Measurements from ENCODE around the gene FILIP1.
"Not testable (repeated sequence)": the region's sequence is repeated elsewhere in the genome, so short reads cannot be mapped to it uniquely, and the experiment has no call there.

FILIP1 gene

DNA sequence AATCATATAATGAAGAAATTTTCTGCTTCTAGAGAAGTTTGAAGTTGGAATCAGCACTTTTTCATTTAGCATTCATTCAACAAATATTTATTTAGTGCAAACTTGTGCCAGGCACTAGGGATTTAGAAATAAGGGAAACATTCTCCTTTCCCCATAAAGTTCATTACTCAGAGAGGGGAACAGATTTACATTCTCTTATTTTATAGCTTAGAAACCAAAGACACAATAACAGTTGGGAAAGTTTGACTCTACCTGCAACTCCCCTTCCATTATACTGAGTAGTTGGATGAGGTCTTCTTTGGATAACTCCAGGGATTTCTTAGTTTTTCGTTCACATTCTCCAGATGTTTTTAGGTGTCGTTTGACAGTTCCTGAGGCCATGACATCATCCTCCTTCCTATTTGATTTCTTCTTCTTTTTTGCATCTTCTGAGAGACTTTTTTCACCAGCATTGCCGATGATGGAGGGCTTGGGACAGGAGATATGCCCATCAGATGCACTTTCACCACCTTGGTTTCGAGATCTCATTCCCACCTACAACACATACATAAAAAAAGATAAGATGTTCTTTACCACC, 79.1 kb downstream of the FILIP1 start:
- TF ChIP-seq, protein P1, sequence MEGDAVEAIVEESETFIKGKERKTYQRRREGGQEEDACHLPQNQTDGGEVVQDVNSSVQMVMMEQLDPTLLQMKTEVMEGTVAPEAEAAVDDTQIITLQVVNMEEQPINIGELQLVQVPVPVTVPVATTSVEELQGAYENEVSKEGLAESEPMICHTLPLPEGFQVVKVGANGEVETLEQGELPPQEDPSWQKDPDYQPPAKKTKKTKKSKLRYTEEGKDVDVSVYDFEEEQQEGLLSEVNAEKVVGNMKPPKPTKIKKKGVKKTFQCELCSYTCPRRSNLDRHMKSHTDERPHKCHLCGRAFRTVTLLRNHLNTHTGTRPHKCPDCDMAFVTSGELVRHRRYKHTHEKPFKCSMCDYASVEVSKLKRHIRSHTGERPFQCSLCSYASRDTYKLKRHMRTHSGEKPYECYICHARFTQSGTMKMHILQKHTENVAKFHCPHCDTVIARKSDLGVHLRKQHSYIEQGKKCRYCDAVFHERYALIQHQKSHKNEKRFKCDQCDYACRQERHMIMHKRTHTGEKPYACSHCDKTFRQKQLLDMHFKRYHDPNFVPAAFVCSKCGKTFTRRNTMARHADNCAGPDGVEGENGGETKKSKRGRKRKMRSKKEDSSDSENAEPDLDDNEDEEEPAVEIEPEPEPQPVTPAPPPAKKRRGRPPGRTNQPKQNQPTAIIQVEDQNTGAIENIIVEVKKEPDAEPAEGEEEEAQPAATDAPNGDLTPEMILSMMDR (IDR thresholded peaks at IDR 0.05; ENCODE audit: low read depth, low read length): no peak
- in situ Hi-C loops (cut with HindIII; ENCODE audit: low sequenced_read_pairs): no loop called here
- no peak for DNase-seq (ENCODE audit: low read depth, low spot score)

DNA sequence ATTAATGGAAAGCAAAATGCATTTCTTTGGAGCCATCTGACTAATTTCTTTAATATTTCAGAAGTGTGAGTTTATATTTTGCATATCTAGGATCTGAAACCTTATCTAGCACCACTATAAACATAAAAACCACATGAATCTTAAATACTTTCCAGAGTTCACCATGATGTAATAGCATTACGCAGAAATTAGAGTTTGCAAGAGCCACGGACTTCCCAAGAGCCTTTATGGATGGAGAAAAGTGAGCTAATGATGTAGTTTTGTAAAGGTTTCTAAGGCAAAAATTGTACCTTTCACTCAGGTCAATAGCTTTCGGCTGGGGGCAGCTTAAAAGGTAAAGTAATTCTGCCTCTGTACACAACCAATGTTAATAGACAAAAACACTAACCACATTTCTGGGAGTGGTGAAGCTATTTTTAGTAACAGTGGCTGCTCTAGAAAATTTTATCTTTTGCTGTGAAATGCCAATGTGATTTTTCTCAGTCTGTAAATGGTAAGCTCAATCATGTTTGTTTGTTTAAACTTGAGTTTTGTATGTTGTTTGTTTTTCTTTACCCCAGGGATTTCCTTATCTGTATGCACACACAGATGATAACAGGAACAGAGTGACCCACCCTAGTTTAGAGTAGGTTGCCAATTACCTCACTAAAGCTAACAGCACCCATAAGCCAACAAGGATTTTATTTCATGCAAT, 80.5 kb downstream of the FILIP1 start:
- DNase-seq (ENCODE audit: low read depth, low spot score): peak; percentile 60
- in situ Hi-C loops (cut with HindIII; ENCODE audit: low sequenced_read_pairs): no loop called here
- no peak overlapping the region for H3K4me3 ChIP-seq (ENCODE audit: low read depth, low read length)
- TF ChIP-seq, protein P1 (IDR thresholded peaks at IDR 0.05; ENCODE audit: low read depth, low read length): no peak

More for the DNA sequence above, 79.1 kb downstream of the FILIP1 start:
- no peak overlapping the region for H3K4me3 ChIP-seq (ENCODE audit: low read depth, low read length)

DNA sequence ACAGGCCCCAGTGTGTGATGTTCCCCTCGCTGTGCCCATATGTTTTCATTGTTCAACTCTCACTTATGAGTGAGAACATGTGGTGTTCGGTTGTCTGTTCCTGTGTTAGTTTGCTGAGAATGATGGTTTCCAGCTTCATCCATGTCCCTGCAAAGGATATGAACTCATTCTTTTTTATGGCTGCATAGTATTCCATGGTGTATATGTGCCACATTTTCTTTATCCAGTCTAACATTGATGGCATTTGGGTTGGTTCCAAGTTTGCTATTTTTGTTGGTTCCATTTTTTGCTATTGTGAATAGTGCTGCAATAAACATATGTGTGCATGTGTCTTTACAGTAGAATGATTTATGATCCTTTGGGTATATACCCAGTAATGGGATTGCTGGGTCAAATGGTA, 83.0 kb downstream of the FILIP1 start:
- in situ Hi-C loops (cut with HindIII; ENCODE audit: low sequenced_read_pairs); DNase-seq (ENCODE audit: low read depth, low spot score): not testable (repeated sequence)

DNA sequence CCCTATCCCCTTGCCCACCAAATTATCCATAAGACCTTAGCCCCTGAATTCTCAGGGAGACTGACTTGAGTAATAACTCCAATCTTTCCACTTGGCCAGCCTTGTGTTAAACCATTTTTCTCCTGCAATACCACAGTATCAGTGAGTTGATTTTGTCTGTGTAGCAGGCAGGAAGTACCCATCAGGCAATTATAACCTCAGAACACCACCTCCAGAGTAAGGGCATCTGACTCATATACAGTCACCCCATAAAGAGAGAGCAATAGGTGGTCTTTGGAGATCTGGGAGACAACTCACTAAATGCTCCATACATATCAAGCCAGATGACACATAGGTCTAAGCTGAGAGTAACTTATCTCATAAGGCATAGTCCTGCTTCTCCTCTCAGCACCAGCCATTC, 83.7 kb downstream of the FILIP1 start:
- in situ Hi-C loops (cut with HindIII; ENCODE audit: low sequenced_read_pairs): no loop called here
- TF ChIP-seq, protein P1 (IDR thresholded peaks at IDR 0.05; ENCODE audit: low read depth, low read length): no peak
- DNase-seq (ENCODE audit: low read depth, low spot score): peak; percentile 23
- H3K4me3 ChIP-seq (ENCODE audit: low read depth, low read length): no peak overlapping the region

More for the DNA sequence above, 83.0 kb downstream of the FILIP1 start:
- H3K4me3 ChIP-seq (ENCODE audit: low read depth, low read length): not testable (repeated sequence)

DNA sequence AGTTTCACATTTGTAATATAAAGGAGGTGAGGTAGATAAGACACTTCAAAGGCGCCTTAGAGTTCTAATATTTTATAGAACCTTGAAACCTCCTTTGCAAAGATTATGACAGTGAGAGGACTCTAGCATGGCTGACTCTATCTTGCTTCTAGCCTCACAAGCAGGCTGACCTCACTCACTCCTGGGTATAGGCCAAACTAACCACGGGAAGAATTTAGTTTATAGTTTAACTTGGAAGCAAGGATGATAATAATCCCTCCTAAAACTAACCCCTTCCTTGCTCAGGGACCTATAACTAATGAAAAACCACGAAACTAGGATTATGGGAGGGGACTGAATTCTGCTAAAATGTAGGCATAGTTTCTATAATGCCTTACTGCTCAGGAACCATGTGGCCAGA, 84.3 kb downstream of the FILIP1 start:
- DNase-seq (ENCODE audit: low read depth, low spot score): peak; percentile 44
- in situ Hi-C loops (cut with HindIII; ENCODE audit: low sequenced_read_pairs): no loop called here
- TF ChIP-seq, protein P1 (IDR thresholded peaks at IDR 0.05; ENCODE audit: low read depth, low read length): no peak

DNA sequence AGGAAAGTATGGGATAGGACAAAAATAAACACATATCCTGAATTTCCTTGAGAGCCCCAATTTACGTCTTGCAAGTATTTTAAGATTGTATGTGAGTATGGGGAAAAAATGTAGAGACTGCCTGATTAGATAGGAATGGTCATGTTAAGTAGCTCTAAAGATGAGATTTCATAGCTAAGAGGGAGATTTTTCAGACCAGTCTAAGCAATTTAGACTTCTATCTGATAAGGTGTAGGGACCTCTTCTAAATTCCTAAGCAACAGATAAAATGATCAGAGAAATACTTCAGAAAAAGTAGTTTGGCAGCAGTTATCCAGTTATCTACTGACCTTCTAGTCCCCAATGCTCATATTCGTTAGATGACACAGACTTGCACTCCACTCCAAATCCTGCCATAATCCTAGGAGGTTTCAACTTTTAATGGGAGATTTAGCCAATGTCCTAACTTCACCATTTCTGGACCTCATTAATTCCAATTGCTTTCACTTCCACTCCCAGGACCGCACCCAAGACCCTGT, 90.0 kb downstream of the FILIP1 start:
- no peak overlapping the region for H3K4me3 ChIP-seq (ENCODE audit: low read depth, low read length)
- in situ Hi-C loops (cut with HindIII; ENCODE audit: low sequenced_read_pairs): no loop called here
- TF ChIP-seq, protein P1 (IDR thresholded peaks at IDR 0.05; ENCODE audit: low read depth, low read length): no peak
- no peak for DNase-seq (ENCODE audit: low read depth, low spot score)

More for the DNA sequence above, 84.3 kb downstream of the FILIP1 start:
- H3K4me3 ChIP-seq (ENCODE audit: low read depth, low read length): no peak overlapping the region

DNA sequence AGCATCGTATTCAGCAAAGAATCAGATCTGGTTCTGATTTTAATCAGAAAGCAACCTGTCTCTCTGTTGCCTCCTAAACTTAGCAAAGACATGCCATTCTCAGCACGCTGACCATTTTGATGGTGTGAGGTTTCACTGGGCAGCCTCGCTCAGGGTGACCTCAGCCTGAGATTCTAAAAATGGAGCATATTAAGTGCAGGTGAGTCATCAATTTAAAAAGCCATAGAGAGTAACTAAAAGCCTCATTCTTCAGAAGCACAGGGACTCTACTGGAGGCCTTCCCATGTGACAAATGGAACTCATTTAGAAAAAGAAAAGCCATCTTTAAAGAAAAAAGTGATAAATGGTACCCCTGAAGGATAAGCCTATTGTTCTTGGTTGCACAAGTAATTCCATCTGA, 91.3 kb downstream of the FILIP1 start:
- peak; percentile 83 for DNase-seq (ENCODE audit: low read depth, low spot score)
- in situ Hi-C loops (cut with HindIII; ENCODE audit: low sequenced_read_pairs): no loop called here
- no peak overlapping the region for H3K4me3 ChIP-seq (ENCODE audit: low read depth, low read length)
- TF ChIP-seq, protein P1 (IDR thresholded peaks at IDR 0.05; ENCODE audit: low read depth, low read length): no peak

Data from astrocyte of the spinal cord (primary cell).